NCI-H2029 treated with DMSO at 0.1 percent for 48 hours (cell line): Measurements from ENCODE around the gene AQP12B.

Source experiments
- DNase-seq: peaks from one replicate; lab custom pipeline; 2025; lab: John Stamatoyannopoulos, UW

AQP12B gene

DNA sequence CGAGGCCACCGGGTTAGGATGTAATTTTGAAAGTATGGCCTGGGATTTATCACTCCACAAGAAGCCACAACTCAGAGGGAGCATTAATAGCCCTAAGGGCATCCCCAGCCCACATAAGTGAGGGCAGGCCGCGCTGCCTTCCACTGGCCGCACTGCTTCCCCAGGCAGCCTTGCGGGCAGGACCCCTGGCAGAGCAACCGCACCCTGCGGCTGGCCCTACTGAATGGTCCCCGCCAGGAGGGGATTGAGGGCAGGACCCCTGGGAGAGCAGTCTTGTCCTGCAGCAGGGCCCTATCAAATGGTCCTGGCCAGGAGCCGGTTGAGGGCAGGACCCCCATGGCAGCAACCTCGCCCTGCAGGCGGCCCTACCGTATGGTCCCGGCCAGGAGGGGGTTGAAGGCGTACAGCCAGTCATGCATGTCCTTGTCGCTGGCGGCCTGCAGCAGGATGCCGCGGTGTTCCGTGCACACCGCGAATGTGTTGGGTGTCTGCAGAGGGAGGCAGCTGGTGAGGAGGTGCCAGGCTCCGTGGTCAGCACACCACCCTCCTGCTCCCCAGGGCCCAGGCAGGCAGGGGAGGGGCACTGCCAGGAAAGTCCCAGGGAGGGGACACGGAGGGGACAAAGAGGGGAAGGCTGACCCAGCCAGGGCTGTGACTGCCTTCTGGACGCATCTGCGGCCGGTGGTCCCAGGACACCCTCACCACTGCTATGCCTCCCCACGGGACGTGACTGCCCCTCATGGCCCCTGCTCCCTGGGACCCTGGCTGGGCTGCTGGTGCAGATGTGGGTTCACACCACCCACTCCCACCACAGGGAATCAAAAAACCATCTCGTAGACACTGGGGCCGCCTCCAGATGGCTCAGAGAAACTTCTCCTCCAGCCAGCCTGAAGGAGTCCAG lies 35.2 kb upstream of the AQP12B start:
- DNase-seq: no peak

DNA sequence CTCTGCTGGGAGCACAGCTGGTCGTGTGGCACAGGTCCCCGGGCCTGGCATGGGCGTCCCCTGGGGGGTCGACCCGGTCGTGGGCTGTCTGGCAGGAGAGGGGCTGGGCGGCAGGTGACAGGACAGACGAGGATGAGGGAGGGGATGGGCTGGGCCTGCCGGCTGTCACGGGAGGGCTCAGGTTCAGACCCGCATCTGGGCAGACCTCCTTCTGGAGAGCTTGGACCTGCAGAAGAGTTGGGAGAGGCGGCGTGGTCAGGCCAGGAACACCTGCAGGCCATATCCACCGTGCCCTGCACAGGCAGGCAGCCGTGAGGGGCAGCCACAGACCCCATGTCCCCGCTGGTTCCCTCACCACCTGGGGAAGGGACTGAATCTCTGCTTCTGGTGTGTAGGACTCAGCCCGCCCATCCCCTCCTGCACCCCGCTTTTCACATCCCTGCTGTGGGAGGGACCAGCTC lies 34.5 kb upstream of the AQP12B start:
- DNase-seq: no peak

GRCh38 chr2:240716130-240716798 lies 33.6 kb upstream of the AQP12B start:
- no peak for DNase-seq

GRCh38 chr2:240714747-240715725 lies 32.4 kb upstream of the AQP12B start:
- DNase-seq: no peak

DNA sequence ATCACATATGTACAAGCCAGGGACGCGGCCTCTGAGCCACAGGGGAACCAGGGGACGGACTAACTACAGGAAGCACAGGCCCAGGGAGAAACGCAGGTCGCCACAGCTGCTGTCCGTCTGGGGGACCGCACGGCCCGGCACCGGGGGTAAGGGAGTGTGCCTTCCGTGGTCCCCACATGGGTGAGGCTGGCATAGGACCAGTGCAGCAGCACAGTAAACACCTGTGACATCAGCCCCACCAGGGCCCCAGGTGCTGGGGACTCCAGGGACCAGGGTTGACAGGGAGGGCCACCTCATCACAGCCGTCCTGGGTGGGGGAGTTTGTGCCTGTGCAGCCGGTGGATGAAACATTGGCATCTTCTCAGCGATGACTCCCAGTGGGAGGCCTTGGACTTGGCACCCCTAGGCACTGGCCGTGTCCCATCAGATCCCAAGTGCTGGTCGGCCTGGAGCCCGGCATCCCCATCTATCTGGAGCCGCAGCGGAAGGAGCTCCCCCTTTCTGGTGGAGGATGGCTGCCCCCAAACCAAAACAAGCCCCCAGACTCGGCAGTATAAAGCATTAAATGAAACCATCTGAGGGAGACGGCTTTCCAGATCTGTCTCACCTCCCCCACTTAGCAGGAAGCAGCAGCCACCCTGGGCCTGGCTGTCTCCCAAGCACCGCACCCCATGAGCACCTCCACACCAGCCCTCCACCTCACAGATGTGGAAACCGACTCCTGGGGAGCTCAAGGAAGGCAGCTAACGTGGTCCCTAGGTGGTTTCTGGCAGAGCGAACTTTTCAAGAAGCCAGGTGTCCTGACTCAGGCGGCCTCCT lies 31.5 kb upstream of the AQP12B start:
- DNase-seq: no peak

DNA sequence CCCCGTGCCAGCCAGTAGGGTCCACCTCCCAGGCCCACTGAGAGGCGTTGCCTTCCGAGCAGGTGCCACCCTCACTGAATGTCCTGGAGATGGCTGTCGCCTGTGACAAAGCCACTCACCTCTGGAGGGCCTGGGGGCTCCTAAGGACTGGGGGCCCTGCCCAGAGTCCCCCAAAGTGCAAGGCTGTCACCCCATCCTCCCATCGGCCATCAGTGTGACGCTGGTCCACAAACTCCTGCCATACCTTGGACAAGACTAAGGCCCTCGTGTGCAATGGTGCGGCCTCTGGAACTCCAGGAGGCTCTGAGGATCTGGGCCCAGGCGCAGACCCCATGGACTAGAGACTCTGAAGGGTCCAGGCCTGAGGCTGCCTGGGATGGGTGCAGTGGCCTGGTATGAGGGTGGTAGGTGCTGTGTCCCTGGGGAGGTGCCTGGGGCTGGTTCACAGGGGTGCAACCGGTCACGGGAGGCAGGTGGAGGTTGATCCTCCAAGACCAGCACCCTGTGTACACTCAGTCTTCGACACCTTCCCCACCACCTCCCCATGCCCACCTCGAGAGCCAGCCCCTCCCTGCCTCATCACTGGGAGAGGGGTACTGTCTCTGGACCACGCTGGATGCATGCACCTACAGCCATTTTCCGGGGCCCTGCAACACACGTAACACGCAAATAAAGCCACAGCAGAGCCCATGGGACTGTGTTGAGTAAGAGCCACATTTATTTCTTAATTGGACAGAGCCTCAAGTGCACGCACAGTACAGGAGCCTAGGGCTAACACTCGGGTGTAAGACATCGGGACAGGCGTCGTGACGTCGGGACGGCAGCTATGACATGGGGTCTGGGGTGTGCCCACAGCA lies 30.6 kb upstream of the AQP12B start:
- no peak for DNase-seq

GRCh38 chr2:240712121-240712520 lies 29.4 kb upstream of the AQP12B start:
- no peak for DNase-seq

DNA sequence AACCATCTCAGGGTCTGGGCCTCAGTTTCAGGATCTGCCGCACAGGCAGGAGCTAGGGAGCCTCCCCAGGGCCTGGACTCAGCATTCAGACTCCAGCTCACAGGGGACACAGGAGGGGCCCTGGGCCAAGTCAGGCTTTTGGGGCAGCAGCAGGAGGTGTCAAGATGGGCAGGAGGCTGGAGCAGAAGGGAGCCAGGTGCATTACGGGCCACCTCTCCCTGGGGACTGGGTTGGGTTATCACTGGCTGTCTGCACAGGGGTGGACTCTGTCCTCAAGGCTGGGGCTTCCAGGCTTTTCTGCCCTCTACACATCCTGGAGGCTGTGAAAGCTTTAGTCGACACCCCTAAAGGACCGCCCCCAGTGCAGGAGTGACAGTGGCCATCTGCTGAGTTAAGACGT lies 29.0 kb upstream of the AQP12B start:
- no peak for DNase-seq

DNA sequence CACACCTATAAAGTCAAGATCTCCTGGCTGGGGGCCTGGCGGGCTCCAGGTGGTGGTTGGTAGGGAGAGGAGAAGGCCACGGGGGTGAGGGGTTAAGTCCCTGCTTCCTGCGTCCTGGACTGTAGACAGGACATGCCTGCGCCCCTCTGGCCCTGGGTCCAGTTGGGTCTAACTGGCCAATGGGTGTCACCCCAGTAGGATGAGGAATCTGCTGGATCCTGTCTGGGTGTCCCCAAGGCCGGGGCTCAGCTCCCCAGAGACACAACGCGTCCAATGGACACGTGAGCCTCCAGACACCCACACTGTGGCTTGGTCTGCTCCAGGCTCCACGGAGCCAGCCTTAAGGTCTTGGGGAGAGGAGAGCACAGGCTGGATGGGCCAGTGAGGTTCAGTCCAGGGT lies 28.6 kb upstream of the AQP12B start:
- no peak for DNase-seq

DNA sequence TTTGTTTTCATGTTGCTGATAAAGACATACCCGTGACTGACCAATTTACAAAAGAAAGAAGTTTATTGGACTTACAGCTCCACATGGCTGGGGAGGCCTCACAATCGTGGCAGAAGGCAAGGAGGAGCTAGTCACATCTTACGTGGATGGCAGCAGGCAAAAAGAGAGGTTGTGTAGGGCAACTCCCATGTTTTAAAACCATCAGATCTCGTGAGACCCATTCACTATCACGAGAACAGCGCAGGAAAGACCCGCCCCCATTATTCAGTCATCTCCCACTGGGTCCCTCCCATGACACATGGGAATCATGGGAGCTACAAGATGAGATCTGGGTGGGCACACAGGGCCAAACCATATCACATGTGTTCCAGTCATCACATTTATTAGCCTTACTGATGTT lies 25.8 kb upstream of the AQP12B start:
- DNase-seq: no peak

GRCh38 chr2:240707821-240708220 lies 25.1 kb upstream of the AQP12B start:
- DNase-seq: no peak

GRCh38 chr2:240707043-240707756 lies 24.5 kb upstream of the AQP12B start:
- DNase-seq: no peak

DNA sequence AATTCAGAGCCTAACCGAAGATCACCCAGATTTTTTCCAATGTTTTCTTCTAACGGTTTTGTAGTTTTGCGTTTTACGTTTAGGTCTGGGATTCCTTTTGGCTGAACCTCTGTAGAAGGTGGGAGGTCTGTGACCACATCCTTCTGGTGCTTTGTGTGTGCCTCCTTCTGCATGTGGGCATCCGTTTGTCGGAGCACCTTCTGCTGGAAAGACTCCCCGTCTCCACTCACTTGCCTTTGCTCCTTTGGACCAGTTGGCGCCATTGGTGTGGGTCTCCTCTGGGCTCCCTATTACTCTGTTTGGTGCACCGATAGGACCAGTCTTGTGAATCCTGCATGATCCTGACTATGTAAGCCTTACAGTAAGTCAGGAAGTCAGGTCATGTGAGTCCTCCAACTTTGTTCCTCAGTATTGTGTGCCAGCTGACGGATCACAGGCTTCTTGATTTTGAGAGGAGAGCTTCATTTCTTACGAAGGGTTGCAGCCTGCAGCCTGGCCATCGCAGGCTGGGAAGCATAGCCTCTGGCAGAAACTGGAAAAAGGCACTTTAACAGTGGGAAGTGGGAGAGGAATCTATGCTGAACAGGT lies 22.6 kb upstream of the AQP12B start:
- DNase-seq: no peak

GRCh38 chr2:240704651-240705050 lies 22.0 kb upstream of the AQP12B start:
- DNase-seq: no peak

GRCh38 chr2:240703417-240704341 lies 21.0 kb upstream of the AQP12B start:
- DNase-seq: no peak

- DNase-seq: no peak
These were observed 19.9 kb upstream of the AQP12B start for GRCh38 chr2:240702640-240703011.

DNA sequence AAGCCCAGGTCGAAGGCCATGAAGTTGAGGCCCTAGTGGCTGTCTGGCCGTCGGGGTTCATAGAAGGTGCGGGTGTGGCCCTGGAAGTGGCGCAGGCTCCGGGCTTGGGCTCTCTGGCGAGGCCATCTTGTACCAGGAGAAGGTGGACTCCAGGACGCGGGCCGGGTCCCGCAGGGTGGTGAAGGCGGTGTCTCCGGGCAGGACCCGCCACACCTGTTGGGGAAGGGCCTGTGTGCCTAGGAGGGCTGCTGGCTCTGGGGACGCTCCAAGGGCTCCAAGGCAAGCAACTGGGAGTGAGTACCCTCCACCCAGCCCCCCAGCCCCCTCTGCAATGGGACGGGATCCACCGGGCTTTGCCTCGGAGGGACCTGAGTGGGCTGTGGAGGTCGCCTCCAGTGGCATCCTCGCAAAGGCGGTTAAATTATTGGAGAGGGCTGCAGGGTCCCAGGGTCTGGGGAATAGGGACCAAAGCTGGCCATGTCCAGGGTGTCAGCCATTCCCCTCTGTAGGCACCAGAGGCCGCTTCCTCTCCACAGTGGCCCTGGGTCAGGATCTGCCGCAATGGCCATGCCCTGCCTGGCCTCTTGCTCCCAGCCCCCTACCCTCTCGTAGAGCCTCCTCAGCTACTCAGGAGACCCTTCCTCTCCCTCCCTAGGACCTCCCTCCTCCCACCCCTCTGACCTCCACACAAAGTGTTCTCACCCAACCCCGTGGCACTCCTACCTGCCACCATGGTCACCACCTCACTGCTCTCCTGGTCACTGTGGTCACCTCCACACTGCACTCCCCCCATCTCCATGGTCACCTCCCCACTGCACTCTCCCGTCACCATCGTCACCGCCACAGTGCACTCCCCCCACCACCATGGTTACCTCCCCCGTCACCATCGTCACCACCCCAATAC lies 19.3 kb upstream of the AQP12B start:
- DNase-seq: no peak
